ENCODE data around the gene TRPM2.

GRCh38 chr21:44466351-44466954 is 113.0 kb downstream of the TRPM2 start:
- TF ChIP-seq CTCF (IDR thresholded peaks at IDR 0.05) (no peak), REST (IDR thresholded peaks at IDR 0.05; ENCODE audit: insufficient read depth in 1 of 2, low read depth in 2 of 2, low read length in 1 of 2) (no peak), POLR2AphosphoS5 (IDR thresholded peaks at IDR 0.05; ENCODE audit: low read depth, low read length) (no peak), SIN3A (IDR thresholded peaks at IDR 0.05; ENCODE audit: borderline replicate concordance, insufficient read depth, low read depth, low read length) (no peak)
